Gastroesophageal sphincter (tissue), 3 donors: ENCODE results near the gene SLC7A8.

Source experiments
- CTCF ChIP-seq, 4 experiments: fragments of 200-600 bp in 2 of 4; fragments of 450-650 bp in 2 of 4; sonication (generic) in 1 of 4; IDR thresholded peaks; one replicate each; pipeline ENCODE4 v1.5.1; 2017 to 2019; ENCODE audit warnings: antibody characterized with exemption in 4 of 4, mild to moderate bottlenecking in 2 of 4, moderate library complexity in 2 of 4
- POLR2AphosphoS5 ChIP-seq: sonication (generic); formaldehyde crosslinking; IDR thresholded peaks from one replicate; pipeline ENCODE4 v1.6.1; 2017; ENCODE audit warnings: antibody characterized with exemption

- TF ChIP-seq CTCF (IDR thresholded peaks at IDR 0.05) (no peak), POLR2AphosphoS5 (no peak)
Measured at GRCh38 chr14:23103581-23103980, 79.9 kb downstream of the SLC7A8 start.
